ENCODE results near the gene DROSHA.

- TF ChIP-seq CEBPB (IDR thresholded peaks at IDR 0.05) = no peak
- TF ChIP-seq RFX5 (IDR thresholded peaks at IDR 0.05) = no peak
- TF ChIP-seq, protein P1, sequence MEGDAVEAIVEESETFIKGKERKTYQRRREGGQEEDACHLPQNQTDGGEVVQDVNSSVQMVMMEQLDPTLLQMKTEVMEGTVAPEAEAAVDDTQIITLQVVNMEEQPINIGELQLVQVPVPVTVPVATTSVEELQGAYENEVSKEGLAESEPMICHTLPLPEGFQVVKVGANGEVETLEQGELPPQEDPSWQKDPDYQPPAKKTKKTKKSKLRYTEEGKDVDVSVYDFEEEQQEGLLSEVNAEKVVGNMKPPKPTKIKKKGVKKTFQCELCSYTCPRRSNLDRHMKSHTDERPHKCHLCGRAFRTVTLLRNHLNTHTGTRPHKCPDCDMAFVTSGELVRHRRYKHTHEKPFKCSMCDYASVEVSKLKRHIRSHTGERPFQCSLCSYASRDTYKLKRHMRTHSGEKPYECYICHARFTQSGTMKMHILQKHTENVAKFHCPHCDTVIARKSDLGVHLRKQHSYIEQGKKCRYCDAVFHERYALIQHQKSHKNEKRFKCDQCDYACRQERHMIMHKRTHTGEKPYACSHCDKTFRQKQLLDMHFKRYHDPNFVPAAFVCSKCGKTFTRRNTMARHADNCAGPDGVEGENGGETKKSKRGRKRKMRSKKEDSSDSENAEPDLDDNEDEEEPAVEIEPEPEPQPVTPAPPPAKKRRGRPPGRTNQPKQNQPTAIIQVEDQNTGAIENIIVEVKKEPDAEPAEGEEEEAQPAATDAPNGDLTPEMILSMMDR (IDR thresholded peaks at IDR 0.05) = no peak
- TF ChIP-seq ZSCAN20 (CRISPR knock-in tag; IDR thresholded peaks at IDR 0.05) = no peak
- no peak for TF ChIP-seq MYC (IDR thresholded peaks at IDR 0.05; ENCODE audit: borderline replicate concordance, low read length)
- no peak for TF ChIP-seq POLR2A (IDR thresholded peaks at IDR 0.05; ENCODE audit: low read length)
Observed at GRCh38 chr5:31553863-31554262, 22.0 kb upstream of the DROSHA start.

Data from A549 (cell line).